ENCODE results near the gene ADAMTSL3. TPM values are rescaled to one million over a fixed set of nuclear protein-coding genes. Genes with fewer than 3 reads are reported as not detected.

ADAMTSL3 gene
- total and polyA plus RNA-seq, 2 of the 8 experiments (the other 6 are each of a cell fraction or from before 2014, with no cell fraction given), result 0.35 to 1.4 TPM

- TF ChIP-seq, protein P1, sequence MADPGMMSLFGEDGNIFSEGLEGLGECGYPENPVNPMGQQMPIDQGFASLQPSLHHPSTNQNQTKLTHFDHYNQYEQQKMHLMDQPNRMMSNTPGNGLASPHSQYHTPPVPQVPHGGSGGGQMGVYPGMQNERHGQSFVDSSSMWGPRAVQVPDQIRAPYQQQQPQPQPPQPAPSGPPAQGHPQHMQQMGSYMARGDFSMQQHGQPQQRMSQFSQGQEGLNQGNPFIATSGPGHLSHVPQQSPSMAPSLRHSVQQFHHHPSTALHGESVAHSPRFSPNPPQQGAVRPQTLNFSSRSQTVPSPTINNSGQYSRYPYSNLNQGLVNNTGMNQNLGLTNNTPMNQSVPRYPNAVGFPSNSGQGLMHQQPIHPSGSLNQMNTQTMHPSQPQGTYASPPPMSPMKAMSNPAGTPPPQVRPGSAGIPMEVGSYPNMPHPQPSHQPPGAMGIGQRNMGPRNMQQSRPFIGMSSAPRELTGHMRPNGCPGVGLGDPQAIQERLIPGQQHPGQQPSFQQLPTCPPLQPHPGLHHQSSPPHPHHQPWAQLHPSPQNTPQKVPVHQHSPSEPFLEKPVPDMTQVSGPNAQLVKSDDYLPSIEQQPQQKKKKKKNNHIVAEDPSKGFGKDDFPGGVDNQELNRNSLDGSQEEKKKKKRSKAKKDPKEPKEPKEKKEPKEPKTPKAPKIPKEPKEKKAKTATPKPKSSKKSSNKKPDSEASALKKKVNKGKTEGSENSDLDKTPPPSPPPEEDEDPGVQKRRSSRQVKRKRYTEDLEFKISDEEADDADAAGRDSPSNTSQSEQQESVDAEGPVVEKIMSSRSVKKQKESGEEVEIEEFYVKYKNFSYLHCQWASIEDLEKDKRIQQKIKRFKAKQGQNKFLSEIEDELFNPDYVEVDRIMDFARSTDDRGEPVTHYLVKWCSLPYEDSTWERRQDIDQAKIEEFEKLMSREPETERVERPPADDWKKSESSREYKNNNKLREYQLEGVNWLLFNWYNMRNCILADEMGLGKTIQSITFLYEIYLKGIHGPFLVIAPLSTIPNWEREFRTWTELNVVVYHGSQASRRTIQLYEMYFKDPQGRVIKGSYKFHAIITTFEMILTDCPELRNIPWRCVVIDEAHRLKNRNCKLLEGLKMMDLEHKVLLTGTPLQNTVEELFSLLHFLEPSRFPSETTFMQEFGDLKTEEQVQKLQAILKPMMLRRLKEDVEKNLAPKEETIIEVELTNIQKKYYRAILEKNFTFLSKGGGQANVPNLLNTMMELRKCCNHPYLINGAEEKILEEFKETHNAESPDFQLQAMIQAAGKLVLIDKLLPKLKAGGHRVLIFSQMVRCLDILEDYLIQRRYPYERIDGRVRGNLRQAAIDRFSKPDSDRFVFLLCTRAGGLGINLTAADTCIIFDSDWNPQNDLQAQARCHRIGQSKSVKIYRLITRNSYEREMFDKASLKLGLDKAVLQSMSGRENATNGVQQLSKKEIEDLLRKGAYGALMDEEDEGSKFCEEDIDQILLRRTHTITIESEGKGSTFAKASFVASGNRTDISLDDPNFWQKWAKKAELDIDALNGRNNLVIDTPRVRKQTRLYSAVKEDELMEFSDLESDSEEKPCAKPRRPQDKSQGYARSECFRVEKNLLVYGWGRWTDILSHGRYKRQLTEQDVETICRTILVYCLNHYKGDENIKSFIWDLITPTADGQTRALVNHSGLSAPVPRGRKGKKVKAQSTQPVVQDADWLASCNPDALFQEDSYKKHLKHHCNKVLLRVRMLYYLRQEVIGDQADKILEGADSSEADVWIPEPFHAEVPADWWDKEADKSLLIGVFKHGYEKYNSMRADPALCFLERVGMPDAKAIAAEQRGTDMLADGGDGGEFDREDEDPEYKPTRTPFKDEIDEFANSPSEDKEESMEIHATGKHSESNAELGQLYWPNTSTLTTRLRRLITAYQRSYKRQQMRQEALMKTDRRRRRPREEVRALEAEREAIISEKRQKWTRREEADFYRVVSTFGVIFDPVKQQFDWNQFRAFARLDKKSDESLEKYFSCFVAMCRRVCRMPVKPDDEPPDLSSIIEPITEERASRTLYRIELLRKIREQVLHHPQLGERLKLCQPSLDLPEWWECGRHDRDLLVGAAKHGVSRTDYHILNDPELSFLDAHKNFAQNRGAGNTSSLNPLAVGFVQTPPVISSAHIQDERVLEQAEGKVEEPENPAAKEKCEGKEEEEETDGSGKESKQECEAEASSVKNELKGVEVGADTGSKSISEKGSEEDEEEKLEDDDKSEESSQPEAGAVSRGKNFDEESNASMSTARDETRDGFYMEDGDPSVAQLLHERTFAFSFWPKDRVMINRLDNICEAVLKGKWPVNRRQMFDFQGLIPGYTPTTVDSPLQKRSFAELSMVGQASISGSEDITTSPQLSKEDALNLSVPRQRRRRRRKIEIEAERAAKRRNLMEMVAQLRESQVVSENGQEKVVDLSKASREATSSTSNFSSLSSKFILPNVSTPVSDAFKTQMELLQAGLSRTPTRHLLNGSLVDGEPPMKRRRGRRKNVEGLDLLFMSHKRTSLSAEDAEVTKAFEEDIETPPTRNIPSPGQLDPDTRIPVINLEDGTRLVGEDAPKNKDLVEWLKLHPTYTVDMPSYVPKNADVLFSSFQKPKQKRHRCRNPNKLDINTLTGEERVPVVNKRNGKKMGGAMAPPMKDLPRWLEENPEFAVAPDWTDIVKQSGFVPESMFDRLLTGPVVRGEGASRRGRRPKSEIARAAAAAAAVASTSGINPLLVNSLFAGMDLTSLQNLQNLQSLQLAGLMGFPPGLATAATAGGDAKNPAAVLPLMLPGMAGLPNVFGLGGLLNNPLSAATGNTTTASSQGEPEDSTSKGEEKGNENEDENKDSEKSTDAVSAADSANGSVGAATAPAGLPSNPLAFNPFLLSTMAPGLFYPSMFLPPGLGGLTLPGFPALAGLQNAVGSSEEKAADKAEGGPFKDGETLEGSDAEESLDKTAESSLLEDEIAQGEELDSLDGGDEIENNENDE (IDR thresholded peaks at IDR 0.05; ENCODE audit: insufficient replicate concordance, low read length), result no peak
- TF ChIP-seq NRF1 (IDR thresholded peaks at IDR 0.05; ENCODE audit: low read depth, low read length), result no peak
These were observed 129.3 kb downstream of the ADAMTSL3 start (continued) for GRCh38 chr15:83783227-83783626.
